ENCODE measurements around the gene STYXL1. TPM values are rescaled to one million over a fixed set of nuclear protein-coding genes. Genes with fewer than 3 reads are reported as not detected.

STYXL1 gene
- total and polyA plus RNA-seq, 2 experiments from 2014 or later: 56.3 to 70.1 TPM

- Histone ChIP-seq H3K4me2 (no peak overlapping the region), H2AFZ (no peak overlapping the region), H4K20me1 (ENCODE audit: insufficient read depth, poor library complexity, severe bottlenecking) (peaks cover 14% of the 10 kb centered on the region), H3K36me3 (replicated peaks; ENCODE audit: insufficient read depth, low read depth) (no peaks in the 10 kb centered on the region), H3K4me3 (no peak overlapping the region), H3K9me3 (ENCODE audit: low read depth) (no peaks in the 10 kb centered on the region), H3K79me2 (peaks cover 37% of the 10 kb centered on the region), H3K27ac (no peak overlapping the region), H3K27me3 (no peaks in the 10 kb centered on the region), H3K4me1 (ENCODE audit: insufficient read depth) (peaks cover 5% of the 10 kb centered on the region), H3K9me2 (replicated peaks; ENCODE audit: insufficient read depth) (no peaks in the 10 kb centered on the region)
- WGBS (ENCODE audit: low lambda C conversion rate, missing lambda C conversion rate): 98% methylated on average over 11 of the region's 11 CpGs
- no peak for TF ChIP-seq CTCF (IDR thresholded peaks at IDR 0.05; ENCODE audit: poor library complexity)
- no peak for TF ChIP-seq EZH2phosphoT487 (IDR thresholded peaks at IDR 0.05; ENCODE audit: low read depth, severe bottlenecking, unreplicated experiment)
- TF ChIP-seq EZH2 (IDR thresholded peaks at IDR 0.05; ENCODE audit: borderline replicate concordance): no peak
- no peak for DNase-seq (ENCODE audit: low spot score)
Observed at GRCh38 chr7:76057813-76058145, 10.0 kb upstream of the STYXL1 start.

- Histone ChIP-seq H3K4me3 (no peak overlapping the region), H3K27me3 (no peaks in the 10 kb centered on the region), H3K4me2 (no peak overlapping the region), H2AFZ (no peak overlapping the region), H3K79me2 (peaks cover 42% of the 10 kb centered on the region), H3K27ac (no peak overlapping the region), H3K4me1 (ENCODE audit: insufficient read depth) (peaks cover 5% of the 10 kb centered on the region), H3K36me3 (replicated peaks; ENCODE audit: insufficient read depth, low read depth) (no peaks in the 10 kb centered on the region), H4K20me1 (ENCODE audit: insufficient read depth, poor library complexity, severe bottlenecking) (peaks cover 16% of the 10 kb centered on the region), H3K9me3 (ENCODE audit: low read depth) (no peaks in the 10 kb centered on the region), H3K9me2 (replicated peaks; ENCODE audit: insufficient read depth) (no peaks in the 10 kb centered on the region)
- DNase-seq (ENCODE audit: low spot score): no peak
- TF ChIP-seq CTCF (IDR thresholded peaks at IDR 0.05; ENCODE audit: poor library complexity) (no peak), EZH2phosphoT487 (IDR thresholded peaks at IDR 0.05; ENCODE audit: low read depth, severe bottlenecking, unreplicated experiment) (no peak), EZH2 (IDR thresholded peaks at IDR 0.05; ENCODE audit: borderline replicate concordance) (no peak)
- WGBS (ENCODE audit: low lambda C conversion rate, missing lambda C conversion rate): 90% methylated on average over 18 of the region's 18 CpGs
Observed at GRCh38 chr7:76057103-76057812, 9.5 kb upstream of the STYXL1 start.

DNA sequence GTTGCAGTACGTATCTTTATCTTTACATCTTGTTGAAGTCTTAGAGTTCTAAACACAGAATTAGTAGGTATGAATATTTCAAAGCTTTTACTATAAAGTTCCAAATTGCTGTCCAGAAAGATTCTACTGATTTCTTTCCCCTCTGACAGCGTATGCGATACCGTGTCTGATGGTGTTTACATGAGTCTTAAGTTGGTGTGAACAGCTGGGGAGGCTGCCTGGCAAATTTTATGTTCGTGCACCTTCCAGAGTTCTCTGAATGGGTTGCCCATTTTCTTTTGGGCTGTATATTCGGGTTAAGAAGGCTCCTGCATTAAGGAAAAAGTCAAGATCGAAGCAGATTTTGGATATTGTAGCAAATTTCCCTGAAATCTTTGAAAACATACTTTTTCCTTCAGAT lies 8.4 kb upstream of the STYXL1 start:
- H3K9me3 ChIP-seq (ENCODE audit: low read depth): no peaks in the 10 kb centered on the region
- WGBS (ENCODE audit: low lambda C conversion rate, missing lambda C conversion rate): 90% methylated on average over 7 of the region's 7 CpGs
- peaks cover 52% of the 10 kb centered on the region for H3K79me2 ChIP-seq
- no peak overlapping the region for H3K4me2 ChIP-seq
- DNase-seq (ENCODE audit: low spot score): no peak
- peaks cover 5% of the 10 kb centered on the region for H3K4me1 ChIP-seq (ENCODE audit: insufficient read depth)
- no peaks in the 10 kb centered on the region for H3K36me3 ChIP-seq (replicated peaks; ENCODE audit: insufficient read depth, low read depth)
- no peak overlapping the region for H3K4me3 ChIP-seq
- H4K20me1 ChIP-seq (ENCODE audit: insufficient read depth, poor library complexity, severe bottlenecking): peaks cover 21% of the 10 kb centered on the region
- H3K27ac ChIP-seq: no peak overlapping the region
- no peaks in the 10 kb centered on the region for H3K27me3 ChIP-seq
- TF ChIP-seq CTCF (IDR thresholded peaks at IDR 0.05; ENCODE audit: poor library complexity) (no peak), EZH2 (IDR thresholded peaks at IDR 0.05; ENCODE audit: borderline replicate concordance) (no peak), EZH2phosphoT487 (IDR thresholded peaks at IDR 0.05; ENCODE audit: low read depth, severe bottlenecking, unreplicated experiment) (no peak)
- H2AFZ ChIP-seq: no peak overlapping the region
- no peaks in the 10 kb centered on the region for H3K9me2 ChIP-seq (replicated peaks; ENCODE audit: insufficient read depth)
